H1 (cell line): Measurements from ENCODE around the gene CDC42EP2. TPM values are rescaled to one million over a fixed set of nuclear protein-coding genes. Genes with fewer than 3 reads are reported as not detected.

Source experiments
- CTCF ChIA-PET: fragments of 300-600 bp; sonication (Branson Sonifier 250); formaldehyde crosslinking; loops from one replicate; lab custom pipeline; 2021; ENCODE audit not compliant: partially characterized antibody; lab: Charles Lee
- POLR2A ChIA-PET: fragments of 300-600 bp; sonication (Branson Sonifier 250); formaldehyde crosslinking; loops from one replicate; lab custom pipeline; 2021; ENCODE audit warnings: inconsistent platforms; ENCODE audit not compliant: partially characterized antibody; lab: Charles Lee
- DNase-seq, 2 experiments: peaks; one replicate each; pipeline versions ENCODE4 v3.0.0 to v3.0.0-alpha.2; 2010 to 2022; ENCODE audit warnings: low spot score in 2 of 2, low read depth in 1 of 2, mixed read lengths in 1 of 2
- FAIRE-seq: peaks from 2 replicates; lab custom pipeline; 2011; peaks lifted over from hg19 to GRCh38; lab: Jason Lieb, UNC
- H2AFZ ChIP-seq: 2 replicates; pipeline ENCODE4 v1.8.1; 2012; ENCODE audit warnings: low read length, inconsistent platforms
- H2AK5ac ChIP-seq: 2 replicates; pipeline ENCODE4 v1.6.1; 2013; ENCODE audit warnings: low read depth, low read length
- H2BK120ac ChIP-seq: replicated peaks from 2 replicates; pipeline ENCODE3; 2013; ENCODE audit warnings: low read depth, low read length, inconsistent platforms
- H2BK12ac ChIP-seq: 2 replicates; pipeline ENCODE4 v1.6.1; 2013; ENCODE audit warnings: low read depth, low read length
- H2BK15ac ChIP-seq: 2 replicates; pipeline ENCODE4 v1.6.1; 2013; ENCODE audit warnings: low read length
- H2BK20ac ChIP-seq: 2 replicates; pipeline ENCODE4 v1.6.1; 2013; ENCODE audit warnings: low read length
- H2BK5ac ChIP-seq: 2 replicates; pipeline ENCODE4 v1.6.1; 2013; ENCODE audit warnings: low read depth, low read length
- H3K14ac ChIP-seq: 2 replicates; pipeline ENCODE4 v1.6.1; 2013; ENCODE audit warnings: inconsistent platforms; ENCODE audit not compliant: insufficient read length
- H3K18ac ChIP-seq: 2 replicates; pipeline ENCODE4 v1.6.1; 2013; ENCODE audit warnings: low read length; ENCODE audit errors: extremely low read depth
- H3K23ac ChIP-seq: 2 replicates; pipeline ENCODE4 v1.6.1; 2013; ENCODE audit warnings: inconsistent platforms; ENCODE audit not compliant: insufficient read length
- H3K23me2 ChIP-seq: 2 replicates; pipeline ENCODE4 v1.6.1; 2013; ENCODE audit warnings: low read depth, low read length
- H3K27ac ChIP-seq: 2 replicates; pipeline ENCODE4 v1.6.1; 2011; ENCODE audit warnings: low read depth, low read length, inconsistent platforms
- H3K27me3 ChIP-seq, 4 experiments: replicated peaks in 1 of 4; 1 replicate in 1 of 4; 2 replicates in 3 of 4; pipeline versions ENCODE4 v1.6.1 to v1.8.1; 2011 to 2013; ENCODE audit warnings: low read length in 3 of 4, mild to moderate bottlenecking in 3 of 4, inconsistent platforms in 2 of 4, mixed read lengths in 2 of 4, moderate library complexity in 1 of 4; ENCODE audit not compliant: control insufficient read depth in 3 of 4, insufficient read depth in 3 of 4; ENCODE audit errors: extremely low read depth in 1 of 4
- H3K36me3 ChIP-seq, 4 experiments: 2 replicates each; pipeline versions ENCODE4 v1.6.1 to v1.8.1; 2011 to 2013; ENCODE audit warnings: mild to moderate bottlenecking in 4 of 4, low read length in 3 of 4, moderate library complexity in 2 of 4, control low read depth in 1 of 4, inconsistent platforms in 1 of 4; ENCODE audit not compliant: insufficient read depth in 4 of 4, control insufficient read depth in 2 of 4
- H3K4ac ChIP-seq: replicated peaks from 2 replicates; pipeline ENCODE3; 2013; ENCODE audit warnings: low read length, low read depth, mixed read lengths, inconsistent platforms; ENCODE audit not compliant: insufficient read length
- H3K4me1 ChIP-seq, 4 experiments: replicated peaks in 1 of 4; 1 replicate in 1 of 4; 2 replicates in 3 of 4; pipeline versions ENCODE4 v1.6.1 to v1.8.1; 2011 to 2013; ENCODE audit warnings: low read length in 3 of 4, inconsistent platforms in 2 of 4, mixed read lengths in 1 of 4; ENCODE audit not compliant: insufficient read depth in 4 of 4, control insufficient read depth in 3 of 4
- H3K4me2 ChIP-seq, 2 experiments: 2 replicates each; pipeline versions ENCODE4 v1.6.1 to v1.8.1; 2011 to 2013; ENCODE audit warnings: low read depth in 2 of 2, low read length in 2 of 2, control low read depth in 1 of 2, inconsistent platforms in 1 of 2, mild to moderate bottlenecking in 1 of 2; ENCODE audit not compliant: insufficient read depth in 1 of 2
- H3K4me3 ChIP-seq, 4 experiments: fragments of 200-600, 300-600 bp in 1 of 4; sonication (generic), shearing (Covaris generic), sonication (Bioruptor Twin) in 1 of 4; 2 replicates each; pipeline versions ENCODE4 v1.5.1 to v1.8.1; 2011 to 2016; ENCODE audit warnings: low read length in 4 of 4, low read depth in 3 of 4, control low read depth in 2 of 4, inconsistent platforms in 2 of 4, mild to moderate bottlenecking in 2 of 4, mixed read lengths in 1 of 4, moderate library complexity in 1 of 4; ENCODE audit not compliant: insufficient read depth in 2 of 4; ENCODE audit errors: extremely low read depth in 1 of 4
- H3K56ac ChIP-seq: replicated peaks from 2 replicates; pipeline ENCODE3; 2013; ENCODE audit warnings: low read depth, mild to moderate bottlenecking, mixed read lengths, low read length, inconsistent platforms; ENCODE audit not compliant: insufficient read length
- H3K79me1 ChIP-seq: 2 replicates; pipeline ENCODE4 v1.6.1; 2013; ENCODE audit warnings: low read depth, low read length, control low read depth
- H3K79me2 ChIP-seq, 2 experiments: 2 replicates each; pipeline versions ENCODE4 v1.6.1 to v1.8.1; 2012 to 2013; ENCODE audit warnings: low read length in 2 of 2, mild to moderate bottlenecking in 2 of 2, inconsistent platforms in 1 of 2; ENCODE audit not compliant: insufficient read depth in 2 of 2, control insufficient read depth in 1 of 2
- H3K9ac ChIP-seq, 4 experiments: replicated peaks in 1 of 4; 1 replicate in 1 of 4; 2 replicates in 3 of 4; pipeline versions ENCODE4 v1.6.1 to v1.8.1; 2011 to 2013; ENCODE audit warnings: low read depth in 3 of 4, low read length in 3 of 4, control low read depth in 2 of 4, mild to moderate bottlenecking in 2 of 4, moderate library complexity in 2 of 4, inconsistent platforms in 1 of 4; ENCODE audit errors: extremely low read depth in 1 of 4
- H3K9me3 ChIP-seq, 2 experiments: 2 replicates each; pipeline versions ENCODE4 v1.6.1 to v1.8.1; 2012 to 2013; ENCODE audit warnings: mild to moderate bottlenecking in 2 of 2, moderate library complexity in 2 of 2, control low read depth in 1 of 2, inconsistent platforms in 1 of 2, low read depth in 1 of 2, low read length in 1 of 2, mixed read lengths in 1 of 2; ENCODE audit not compliant: insufficient read depth in 2 of 2
- H4K20me1 ChIP-seq, 2 experiments: replicated peaks in 1 of 2; 2 replicates each; pipeline versions ENCODE3 to v1.8.1; 2011 to 2013; ENCODE audit warnings: inconsistent platforms in 2 of 2, low read length in 2 of 2, mild to moderate bottlenecking in 1 of 2; ENCODE audit not compliant: insufficient read depth in 2 of 2, control insufficient read depth in 1 of 2
- H4K5ac ChIP-seq: 2 replicates; pipeline ENCODE4 v1.6.1; 2013; ENCODE audit warnings: low read length, low read depth, mixed read lengths, inconsistent platforms; ENCODE audit not compliant: insufficient read length
- H4K8ac ChIP-seq: 2 replicates; pipeline ENCODE4 v1.8.0; 2013; ENCODE audit warnings: mild to moderate bottlenecking, moderate library complexity, low read length, inconsistent platforms; ENCODE audit not compliant: insufficient read depth; ENCODE audit errors: extremely low read depth
- H4K91ac ChIP-seq: replicated peaks from 2 replicates; pipeline ENCODE3; 2013; ENCODE audit warnings: low read length, mixed read lengths, inconsistent platforms; ENCODE audit not compliant: insufficient read length
- BRCA1 ChIP-seq: IDR thresholded peaks from 2 replicates; pipeline ENCODE4 v1.6.1; 2012; ENCODE audit warnings: low read depth, low read length, improper control_type of control experiment
- CHD1 ChIP-seq: IDR thresholded peaks from 2 replicates; pipeline ENCODE4 v1.6.1; 2012; ENCODE audit warnings: low read depth, low read length, improper control_type of control experiment
- CTBP2 ChIP-seq: IDR thresholded peaks from 2 replicates; pipeline ENCODE4 v1.7.0; 2011; ENCODE audit warnings: borderline replicate concordance, mild to moderate bottlenecking, moderate library complexity, mixed read lengths, low read length; ENCODE audit not compliant: insufficient read depth, insufficient read length
- GTF2F1 ChIP-seq: IDR thresholded peaks from 2 replicates; pipeline ENCODE4 v1.6.1; 2012; ENCODE audit warnings: low read depth, low read length, improper control_type of control experiment, borderline replicate concordance
- HDAC6 ChIP-seq: IDR thresholded peaks from one replicate; pipeline ENCODE4 v1.7.1; 2012; ENCODE audit warnings: low read depth, mild to moderate bottlenecking, inconsistent platforms, low read length, moderate library complexity
- KDM1A ChIP-seq: fragments of 200-600, 300-600 bp; sonication (generic); IDR thresholded peaks from 2 replicates; pipeline ENCODE4 v1.7.1; 2016; ENCODE audit warnings: mild to moderate bottlenecking, low read length, borderline replicate concordance
- KDM5A ChIP-seq: fragments of 200-600 bp; IDR thresholded peaks from 2 replicates; pipeline ENCODE4 v1.7.1; 2012; ENCODE audit warnings: mild to moderate bottlenecking, low read length, inconsistent platforms, mixed read lengths
- NANOG ChIP-seq: IDR thresholded peaks from 2 replicates; pipeline ENCODE4 v1.6.1; 2011; ENCODE audit warnings: low read length, low read depth, mild to moderate bottlenecking, inconsistent platforms; ENCODE audit not compliant: insufficient read depth, poor library complexity, severe bottlenecking
- POU5F1 ChIP-seq: IDR thresholded peaks from 2 replicates; pipeline ENCODE4 v1.6.1; 2011; ENCODE audit warnings: low read depth, mild to moderate bottlenecking, low read length, moderate library complexity
- SAP30 ChIP-seq: fragments of 300-600 bp; sonication (generic); IDR thresholded peaks from 2 replicates; pipeline ENCODE4 v1.7.1; 2012; ENCODE audit warnings: low read length, moderate library complexity, mild to moderate bottlenecking, inconsistent platforms; ENCODE audit not compliant: insufficient read depth, insufficient replicate concordance
- TCF12 ChIP-seq: IDR thresholded peaks from 2 replicates; pipeline ENCODE4 v1.6.1; 2011; ENCODE audit warnings: low read depth, mild to moderate bottlenecking, low read length
- WGBS, 2 experiments: shearing (Covaris generic) in 1 of 2; methylation state at CpG; one replicate each; pipeline versions ENCODE4 v1.1.6 to v1.1.7; 2013 to 2015; ENCODE audit warnings: low lambda C conversion rate in 2 of 2, mixed read lengths in 2 of 2, inconsistent platforms in 1 of 2, low coverage in 1 of 2, missing lambda C conversion rate in 1 of 2; ENCODE audit not compliant: insufficient replicate concordance in 2 of 2, insufficient coverage in 1 of 2, insufficient read length in 1 of 2; ENCODE audit errors: extremely low coverage in 1 of 2, missing lambda C conversion rate in 1 of 2; 5-methylcytosine and 5-hydroxymethylcytosine counted together
- polyA plus RNA-seq, 7 experiments: library from polyadenylated mRNA; depleted of rRNA in 3 of 7; stranded (reverse) in 5 of 7; unstranded in 2 of 7; fragments of >200 nt in 5 of 7; fragments of 200-250 nt in 2 of 7; gene quantifications; 1 replicate in 5 of 7; 2 replicates in 1 of 7; 4 replicates in 1 of 7; pipeline versions ENCODE4 v1.2.1 to v1.2.3, GENCODE V29; 2011 to 2013; ENCODE audit warnings: missing spikeins in 2 of 7, mixed read lengths in 2 of 7
- total RNA-seq: library from RNA; stranded (reverse); fragmentation: NEBNext Ultra II Directional; extraction: Animal tissue kit (Norgen Biotek cat#: 25700); gene quantifications from 2 replicates; pipeline ENCODE4 v1.2.1, GENCODE V29; 2021
- TF ChIP-seq, protein P1 (sequence below): IDR thresholded peaks from 2 replicates; pipeline ENCODE4 v1.6.1; 2011; ENCODE audit warnings: low read length, improper control_type of control experiment

CDC42EP2 gene
- total and polyA plus RNA-seq, 2 of the 8 experiments (the other 6 are each of a cell fraction or from before 2014, with no cell fraction given): 11.8 to 13.3 TPM

DNA sequence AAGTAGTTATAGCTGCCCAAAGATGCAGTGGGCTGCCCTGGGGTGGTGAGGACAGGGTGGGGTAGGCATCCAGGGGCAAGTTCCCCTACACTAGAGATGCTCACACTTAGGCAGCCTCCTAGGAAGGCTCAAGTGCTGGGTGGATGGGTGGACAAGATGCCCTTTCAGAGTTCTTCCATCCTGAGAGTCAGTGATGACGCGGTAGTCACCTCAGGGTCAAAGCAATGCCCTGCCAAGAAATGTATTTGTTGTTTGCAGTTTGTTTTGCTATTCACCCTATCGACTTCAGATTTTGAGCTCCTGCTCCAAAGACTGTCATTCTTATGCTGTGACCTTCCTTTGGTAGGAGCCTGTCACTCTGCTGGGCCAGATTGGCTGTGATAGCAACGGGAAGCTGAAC, 34.0 kb upstream of the CDC42EP2 start:
- no peak overlapping the region for H3K4me2 ChIP-seq
- ChIA-PET CTCF (interaction anchor here (1.1 to 45.6 kb wide), 3 partner anchors 8 to 34 kb away, joined by 3 to 1179 read pairs (median 8); partner anchors contain the start of genes CDC42EP2 and DPF2), POLR2A (interaction anchor here (0.6 to 5.3 kb wide), 9 partner anchors 9 to 117 kb away, joined by 3 to 34 read pairs (median 4); no protein-coding TSS in a partner anchor)
- DNase-seq (no peak), FAIRE-seq (no peak)
- H3K23me2 ChIP-seq: no peaks in the 10 kb centered on the region
- H3K4me1 ChIP-seq: no peaks in the 10 kb centered on the region; a peak in 1 of 7 replicates
- 91% methylated on average over 4 of the region's 4 CpGs; no CpG with 5 or more reads in 1 of the 2 experiments for WGBS, 2 experiments
- H2BK15ac ChIP-seq: no peak overlapping the region
- H2BK12ac ChIP-seq: no peak overlapping the region
- H3K4me3 ChIP-seq: no peak overlapping the region
- H3K9ac ChIP-seq: no peak overlapping the region
- H2BK20ac ChIP-seq: no peak overlapping the region
- no peak overlapping the region for H2AFZ ChIP-seq
- no peak overlapping the region for H3K4ac ChIP-seq
- H3K79me1 ChIP-seq: no peaks in the 10 kb centered on the region; the same call in 1 of the 2 replicates
- no peak overlapping the region for H4K8ac ChIP-seq
- H2BK120ac ChIP-seq: no peak overlapping the region
- H4K91ac ChIP-seq: no peak overlapping the region
- no peak overlapping the region for H3K56ac ChIP-seq
- H2AK5ac ChIP-seq: no peak overlapping the region
- no peaks in the 10 kb centered on the region for H3K9me3 ChIP-seq
- H3K23ac ChIP-seq: no peak overlapping the region
- no peak overlapping the region for H3K27ac ChIP-seq
- H3K27me3 ChIP-seq: no peaks in the 10 kb centered on the region
- H2BK5ac ChIP-seq: no peak overlapping the region
- peaks cover 0 to 1% of the 10 kb centered on the region in 2 experiments for H4K20me1 ChIP-seq
- no peaks in the 10 kb centered on the region for H3K79me2 ChIP-seq
- no peak overlapping the region for H4K5ac ChIP-seq
- no peak overlapping the region for H3K14ac ChIP-seq
- H3K36me3 ChIP-seq: peaks cover 25 to 86% (median 69%) of the 10 kb centered on the region in 4 experiments
- no peak overlapping the region for H3K18ac ChIP-seq
- TF ChIP-seq HDAC6 (no peak), KDM5A (no peak), POU5F1 (no peak), TCF12 (no peak), NANOG (no peak), BRCA1 (no peak), GTF2F1 (no peak), KDM1A (no peak), CHD1 (no peak), CTBP2 (no peak), SAP30 (no peak)
- TF ChIP-seq, protein P1, sequence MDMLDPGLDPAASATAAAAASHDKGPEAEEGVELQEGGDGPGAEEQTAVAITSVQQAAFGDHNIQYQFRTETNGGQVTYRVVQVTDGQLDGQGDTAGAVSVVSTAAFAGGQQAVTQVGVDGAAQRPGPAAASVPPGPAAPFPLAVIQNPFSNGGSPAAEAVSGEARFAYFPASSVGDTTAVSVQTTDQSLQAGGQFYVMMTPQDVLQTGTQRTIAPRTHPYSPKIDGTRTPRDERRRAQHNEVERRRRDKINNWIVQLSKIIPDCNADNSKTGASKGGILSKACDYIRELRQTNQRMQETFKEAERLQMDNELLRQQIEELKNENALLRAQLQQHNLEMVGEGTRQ: no peak
